ENCODE measurements around the gene NTM. TPM values are rescaled to one million over a fixed set of nuclear protein-coding genes. Genes with fewer than 3 reads are reported as not detected.

The NTM gene
- total and polyA plus RNA-seq, 2 of the 8 experiments (the other 6 are each of a cell fraction or from before 2014, with no cell fraction given): 13.4 to 20.0 TPM

- no peak overlapping the region for H3K4me2 ChIP-seq (ENCODE audit: insufficient read depth in 1 of 2, low read depth in 2 of 2, low read length in 2 of 2)
- no peak overlapping the region for H2BK15ac ChIP-seq (ENCODE audit: low read length)
- no peak overlapping the region for H2AK5ac ChIP-seq (ENCODE audit: low read depth, low read length)
- H4K8ac ChIP-seq (ENCODE audit: extremely low read depth, insufficient read depth, low read length): no peak overlapping the region
- TF ChIP-seq SAP30 (IDR thresholded peaks at IDR 0.05; ENCODE audit: insufficient read depth, insufficient replicate concordance, low read length): no peak
- TF ChIP-seq CBX8 (IDR thresholded peaks at IDR 0.05; ENCODE audit: borderline replicate concordance, low read depth, low read length): no peak
- no peak for TF ChIP-seq SIN3A (conservative IDR thresholded peaks at IDR 0.05 in 1 of 2, IDR thresholded peaks at IDR 0.05 in 1 of 2; ENCODE audit: low read depth in 1 of 2, low read length in 2 of 2)
- no peak for TF ChIP-seq CHD1 (IDR thresholded peaks at IDR 0.05; ENCODE audit: low read depth, low read length)
- TF ChIP-seq USF2 (IDR thresholded peaks at IDR 0.05; ENCODE audit: low read length): no peak
- no peak overlapping the region for H2BK120ac ChIP-seq (replicated peaks; ENCODE audit: low read depth, low read length)
- H3K23me2 ChIP-seq (ENCODE audit: low read depth, low read length): no peaks in the 10 kb centered on the region
- no peak overlapping the region for H2BK12ac ChIP-seq (ENCODE audit: low read depth, low read length)
- no peak for DNase-seq (ENCODE audit: low read depth in 1 of 2, low spot score in 2 of 2)
- H3K27me3 ChIP-seq (replicated peaks in 1 of 4; ENCODE audit: control insufficient read depth in 3 of 4, extremely low read depth in 1 of 4, insufficient read depth in 3 of 4, low read length in 3 of 4): no peaks in the 10 kb centered on the region
- H3K4ac ChIP-seq (replicated peaks; ENCODE audit: insufficient read length, low read depth, low read length): no peak overlapping the region
- H3K27ac ChIP-seq (ENCODE audit: low read depth, low read length): no peak overlapping the region
- ChIA-PET POLR2A (ENCODE audit: partially characterized antibody) (no interaction called here), CTCF (ENCODE audit: partially characterized antibody) (no interaction called here)
- no peaks in the 10 kb centered on the region for H3K9me3 ChIP-seq (ENCODE audit: insufficient read depth in 2 of 2, low read depth in 1 of 2, low read length in 1 of 2)
- H3K9ac ChIP-seq (replicated peaks in 1 of 4; ENCODE audit: extremely low read depth in 1 of 4, low read depth in 3 of 4, low read length in 3 of 4): no peak overlapping the region
- H4K20me1 ChIP-seq (replicated peaks in 1 of 2; ENCODE audit: control insufficient read depth in 1 of 2, insufficient read depth in 2 of 2, low read length in 2 of 2): no peaks in the 10 kb centered on the region
- H3K4me1 ChIP-seq (replicated peaks in 1 of 4; ENCODE audit: control insufficient read depth in 3 of 4, insufficient read depth in 4 of 4, low read length in 3 of 4): no peaks in the 10 kb centered on the region; a peak in 1 of 7 replicates
- no peak overlapping the region for H4K5ac ChIP-seq (ENCODE audit: insufficient read length, low read depth, low read length)
- H2BK20ac ChIP-seq (ENCODE audit: low read length): no peak overlapping the region
- no peak overlapping the region for H3K18ac ChIP-seq (ENCODE audit: extremely low read depth, low read length)
- H3K14ac ChIP-seq (ENCODE audit: insufficient read length): no peak overlapping the region
- H2BK5ac ChIP-seq (ENCODE audit: low read depth, low read length): no peak overlapping the region
- no peak for FAIRE-seq
- no peaks in the 10 kb centered on the region; a peak in 1 of 8 replicates for H3K36me3 ChIP-seq (ENCODE audit: control insufficient read depth in 2 of 4, insufficient read depth in 4 of 4, low read length in 3 of 4)
- no peak overlapping the region for H3K56ac ChIP-seq (replicated peaks; ENCODE audit: insufficient read length, low read depth, low read length)
- no peak overlapping the region for H2AFZ ChIP-seq (ENCODE audit: low read length)
- no peaks in the 10 kb centered on the region for H3K79me2 ChIP-seq (ENCODE audit: control insufficient read depth in 1 of 2, insufficient read depth in 2 of 2, low read length in 2 of 2)
- no peak overlapping the region for H4K91ac ChIP-seq (replicated peaks; ENCODE audit: insufficient read length, low read length)
- no peak overlapping the region for H3K4me3 ChIP-seq (ENCODE audit: extremely low read depth in 1 of 4, insufficient read depth in 2 of 4, low read depth in 3 of 4, low read length in 4 of 4)
- H3K23ac ChIP-seq (ENCODE audit: insufficient read length): no peak overlapping the region
- no peaks in the 10 kb centered on the region for H3K79me1 ChIP-seq (ENCODE audit: low read depth, low read length)
Observed at GRCh38 chr11:131334601-131335000, 35.8 kb upstream of the NTM start.
